GM12865 (cell line): Measurements from ENCODE around the gene SOX6.
"Not testable (repeated sequence)": the region's sequence is repeated elsewhere in the genome, so short reads cannot be mapped to it uniquely, and the experiment has no call there.

Experiments used
- DNase-seq: peaks from one replicate; pipeline ENCODE4 v3.0.0; 2010; ENCODE audit warnings: low read depth
- H3K4me3 ChIP-seq: 2 replicates; pipeline ENCODE4 v1.5.1; 2011; ENCODE audit warnings: mild to moderate bottlenecking, low read depth, low read length, control low read depth
- TF ChIP-seq, protein P1 (sequence below): IDR thresholded peaks from 2 replicates; pipeline ENCODE4 v1.5.1; 2011; ENCODE audit warnings: low read length, control low read depth, low read depth, inconsistent platforms; ENCODE audit not compliant: insufficient read depth; ENCODE audit errors: missing control alignments

The SOX6 gene

DNA sequence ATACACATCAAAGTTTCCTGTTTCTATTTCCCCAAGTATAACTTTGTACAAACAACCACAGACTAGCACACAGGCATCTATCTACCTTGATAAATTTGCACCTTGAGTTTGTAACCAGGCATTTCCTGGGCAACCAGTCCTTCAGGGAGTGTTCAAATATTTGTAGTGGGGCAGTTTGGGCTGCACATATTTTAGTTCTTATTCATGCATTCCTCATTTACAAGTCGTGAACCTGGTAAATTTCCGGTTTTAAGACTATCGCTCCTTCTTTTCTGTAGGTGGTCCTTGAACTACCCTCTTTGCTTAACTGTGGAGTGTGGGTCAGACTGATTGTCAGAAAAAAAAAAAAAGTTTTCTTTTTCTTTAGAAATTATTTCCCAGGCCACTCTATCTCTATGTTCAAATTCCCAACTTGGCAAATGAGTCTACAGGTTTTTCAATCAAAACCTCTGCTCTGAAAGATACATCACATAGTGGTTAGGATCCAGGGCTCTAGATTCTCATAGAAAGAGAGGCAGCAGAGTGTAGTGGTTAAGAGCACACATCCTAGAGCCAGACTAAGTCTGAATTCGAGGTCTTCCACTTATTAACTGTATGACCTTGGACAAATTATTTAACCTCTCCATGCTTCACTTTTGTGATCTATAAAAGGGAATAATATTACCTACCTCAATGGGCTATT, 201.5 kb downstream of the SOX6 start:
- no peak for DNase-seq
- TF ChIP-seq, protein P1, sequence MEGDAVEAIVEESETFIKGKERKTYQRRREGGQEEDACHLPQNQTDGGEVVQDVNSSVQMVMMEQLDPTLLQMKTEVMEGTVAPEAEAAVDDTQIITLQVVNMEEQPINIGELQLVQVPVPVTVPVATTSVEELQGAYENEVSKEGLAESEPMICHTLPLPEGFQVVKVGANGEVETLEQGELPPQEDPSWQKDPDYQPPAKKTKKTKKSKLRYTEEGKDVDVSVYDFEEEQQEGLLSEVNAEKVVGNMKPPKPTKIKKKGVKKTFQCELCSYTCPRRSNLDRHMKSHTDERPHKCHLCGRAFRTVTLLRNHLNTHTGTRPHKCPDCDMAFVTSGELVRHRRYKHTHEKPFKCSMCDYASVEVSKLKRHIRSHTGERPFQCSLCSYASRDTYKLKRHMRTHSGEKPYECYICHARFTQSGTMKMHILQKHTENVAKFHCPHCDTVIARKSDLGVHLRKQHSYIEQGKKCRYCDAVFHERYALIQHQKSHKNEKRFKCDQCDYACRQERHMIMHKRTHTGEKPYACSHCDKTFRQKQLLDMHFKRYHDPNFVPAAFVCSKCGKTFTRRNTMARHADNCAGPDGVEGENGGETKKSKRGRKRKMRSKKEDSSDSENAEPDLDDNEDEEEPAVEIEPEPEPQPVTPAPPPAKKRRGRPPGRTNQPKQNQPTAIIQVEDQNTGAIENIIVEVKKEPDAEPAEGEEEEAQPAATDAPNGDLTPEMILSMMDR = no peak
- H3K4me3 ChIP-seq = no peak overlapping the region

DNA sequence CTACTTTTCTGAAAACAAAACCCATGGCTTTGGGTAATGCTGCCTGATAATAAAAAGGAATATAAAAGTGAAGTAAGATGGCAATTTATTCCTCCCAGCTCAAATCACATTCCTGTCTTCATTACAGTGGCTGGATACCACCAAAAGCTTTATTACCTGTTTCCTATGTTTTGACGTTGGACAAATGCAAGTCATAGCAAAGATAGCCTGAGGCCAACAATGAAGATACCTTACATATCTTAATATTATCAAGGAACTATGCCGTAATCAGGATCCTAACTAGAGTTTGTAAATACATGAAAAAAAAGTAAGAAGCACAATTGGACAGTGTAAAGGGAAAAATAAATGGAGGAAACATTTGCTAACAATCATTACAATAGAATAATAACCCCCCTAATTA, 202.4 kb downstream of the SOX6 start:
- no peak for DNase-seq
- no peak overlapping the region for H3K4me3 ChIP-seq
- TF ChIP-seq, protein P1 = no peak

DNA sequence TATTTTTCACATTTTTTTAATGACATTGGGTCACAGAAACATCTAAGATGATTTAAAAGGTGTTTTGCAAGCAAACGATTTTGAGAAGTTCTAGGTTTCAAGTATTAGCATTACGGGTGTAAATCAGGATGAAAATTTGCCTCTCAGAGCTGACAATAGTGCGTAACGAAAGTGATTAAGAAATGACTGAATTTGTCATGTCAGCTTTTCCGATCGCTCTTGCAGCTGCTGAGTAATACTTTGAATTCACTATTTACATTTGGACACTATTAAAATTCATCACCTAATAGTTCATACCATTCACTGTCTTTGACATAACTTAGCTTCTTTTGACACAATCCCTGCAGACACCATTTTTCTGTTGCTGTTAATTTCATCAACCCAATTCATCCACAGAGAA, 205.2 kb downstream of the SOX6 start:
- TF ChIP-seq, protein P1 = no peak
- no peak overlapping the region for H3K4me3 ChIP-seq
- DNase-seq = no peak

DNA sequence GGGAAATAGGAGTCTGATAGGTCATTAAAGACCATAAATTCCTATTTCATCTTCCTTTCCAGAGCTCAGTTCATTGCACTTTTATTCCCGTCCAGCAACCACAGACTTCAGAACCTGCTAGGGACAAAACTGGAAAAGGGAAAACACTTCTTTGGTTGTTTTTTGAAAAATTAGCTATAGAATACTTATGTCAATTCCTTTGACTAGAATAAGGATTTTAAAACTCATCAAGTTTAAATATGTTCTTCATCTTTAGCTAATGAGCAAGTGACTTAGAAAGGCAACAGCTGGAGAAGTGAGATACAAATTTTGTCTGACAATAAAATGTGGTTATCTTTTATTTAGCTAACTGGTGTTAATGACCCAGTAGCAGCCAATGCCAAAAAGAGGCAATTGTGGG, 206.9 kb downstream of the SOX6 start:
- TF ChIP-seq, protein P1 = no peak
- no peak for DNase-seq
- no peak overlapping the region for H3K4me3 ChIP-seq

DNA sequence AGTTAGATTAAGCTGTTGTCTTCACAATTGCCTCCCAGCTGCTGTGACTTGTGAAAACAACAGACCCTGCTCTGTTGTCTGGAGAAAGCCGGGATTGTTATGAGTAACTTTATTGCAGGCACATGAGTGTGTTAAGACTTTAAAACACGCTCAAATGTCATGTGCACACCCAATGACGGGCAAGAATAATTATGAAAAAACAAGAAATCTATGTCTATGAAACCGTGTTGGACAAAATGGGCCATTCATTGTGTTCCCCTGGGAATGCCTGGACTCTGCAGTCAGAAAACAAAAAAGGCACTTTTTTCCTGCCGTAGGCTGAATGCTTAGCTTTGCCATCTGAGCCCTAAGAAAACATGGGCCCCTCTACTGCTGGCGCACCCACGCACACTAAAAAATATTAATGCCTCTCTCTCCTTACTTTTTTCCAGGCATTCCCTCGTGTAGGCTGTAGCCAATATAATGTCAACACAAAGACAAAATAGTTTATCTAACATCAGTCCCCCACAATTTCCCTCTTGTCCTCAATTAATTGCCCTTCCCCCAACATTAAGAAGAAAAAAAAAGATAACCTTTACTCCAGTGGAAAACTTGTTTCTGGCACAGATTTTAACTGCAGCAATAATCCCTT, 207.9 kb downstream of the SOX6 start:
- no peak overlapping the region for H3K4me3 ChIP-seq
- TF ChIP-seq, protein P1 = no peak
- no peak for DNase-seq

DNA sequence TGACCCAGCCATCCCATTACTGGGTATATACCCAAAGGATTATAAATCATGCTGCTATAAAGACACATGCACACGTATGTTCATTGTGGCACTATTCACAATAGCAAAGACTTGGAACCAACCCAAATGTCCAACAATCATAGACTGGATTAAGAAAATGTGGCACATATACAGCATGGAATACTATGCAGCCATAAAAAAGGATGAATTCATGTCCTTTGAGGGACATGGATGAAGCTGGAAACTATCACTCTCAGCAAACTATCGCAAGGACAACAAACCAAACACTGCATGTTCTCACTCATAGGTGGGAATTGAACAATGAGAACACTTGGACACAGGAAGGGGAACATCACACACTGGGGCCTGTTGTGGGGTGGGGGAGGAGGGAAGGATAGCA, 209.4 kb downstream of the SOX6 start:
- not testable (repeated sequence) for H3K4me3 ChIP-seq, DNase-seq

DNA sequence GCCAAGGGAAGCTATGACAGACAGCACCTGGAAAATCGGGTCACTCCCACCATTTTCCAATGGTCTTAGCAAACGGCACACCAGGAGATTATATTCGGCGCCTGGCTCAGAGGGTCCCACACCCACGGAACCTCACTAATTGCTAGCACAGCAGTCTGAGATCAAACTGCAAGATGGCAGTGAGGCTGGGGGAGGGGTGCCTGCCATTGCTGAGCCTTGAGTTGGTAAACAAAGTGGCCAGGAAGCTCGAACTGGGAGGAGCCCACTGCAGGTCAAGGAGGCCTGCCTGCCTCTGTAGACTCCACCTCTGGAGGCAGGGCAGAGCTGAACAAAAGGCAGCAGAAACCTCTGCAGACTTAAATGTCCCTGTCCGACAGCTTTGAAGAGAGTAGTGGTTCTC, 214.7 kb downstream of the SOX6 start:
- H3K4me3 ChIP-seq, DNase-seq: not testable (repeated sequence)

DNA sequence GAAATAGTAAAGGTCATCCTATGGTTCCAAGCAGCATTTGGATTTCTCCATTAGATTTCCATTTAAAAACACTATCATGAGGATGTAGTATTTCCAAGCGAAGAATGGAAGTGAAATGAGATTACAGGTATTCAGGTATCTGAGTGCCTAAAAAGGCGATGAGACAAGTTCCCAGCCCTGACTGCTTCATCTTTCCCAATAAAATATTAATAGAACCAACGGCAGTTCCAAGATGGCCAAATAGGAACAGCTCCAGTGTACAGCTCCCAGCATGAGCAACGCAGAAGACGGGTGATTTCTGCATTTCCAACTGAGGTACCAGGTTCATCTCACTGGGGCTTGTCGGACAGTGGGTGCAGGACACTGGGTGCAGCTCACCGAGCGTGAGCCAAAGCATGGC, 215.2 kb downstream of the SOX6 start:
- DNase-seq, H3K4me3 ChIP-seq: not testable (repeated sequence)
